Endothelial cell of umbilical vein (primary cell): ENCODE results near the gene PLEKHM2. TPM values are rescaled to one million over a fixed set of nuclear protein-coding genes. Genes with fewer than 3 reads are reported as not detected.

Experiments
- BruUV-seq: library from RNA; stranded (reverse); fragments of 400-500 nt; replicated peaks from 2 replicates; lab custom pipeline; 2021; lab: Mats Ljungman, UMichigan
- CTCF ChIA-PET: fragments of 300-600, 350-600 bp; sonication (Branson Sonifier 250); formaldehyde crosslinking; loops from one replicate; lab custom pipeline; 2021; ENCODE audit warnings: antibody characterized with exemption, inconsistent platforms; lab: Charles Lee
- POLR2A ChIA-PET: fragments of 300-600, 350-600 bp; sonication (Branson Sonifier 250); formaldehyde crosslinking; loops from one replicate; lab custom pipeline; 2021; ENCODE audit warnings: antibody characterized with exemption, inconsistent platforms; lab: Charles Lee
- DNase-seq: peaks from one replicate; pipeline ENCODE4 v3.0.0-alpha.2; 2011; ENCODE audit warnings: low read depth, low spot score
- FAIRE-seq: peaks from 2 replicates; lab custom pipeline; 2011; peaks lifted over from hg19 to GRCh38; lab: Jason Lieb, UNC
- H2AFZ ChIP-seq: 2 replicates; pipeline ENCODE4 v1.6.0; 2012; ENCODE audit warnings: low read depth, low read length, control low read depth, inconsistent platforms
- H3K27ac ChIP-seq: 2 replicates; pipeline ENCODE4 v1.5.1; 2011; ENCODE audit warnings: low read depth, mild to moderate bottlenecking, control low read depth, low read length, moderate library complexity; ENCODE audit not compliant: insufficient read depth
- H3K27me3 ChIP-seq, 2 experiments: 2 replicates each; pipeline versions ENCODE4 v1.6.0 to v1.6.1; 2011; ENCODE audit warnings: low read length in 2 of 2, mixed read lengths in 1 of 2; ENCODE audit not compliant: control insufficient read depth in 2 of 2, insufficient read depth in 2 of 2
- H3K36me3 ChIP-seq, 2 experiments: 2 replicates in 1 of 2; 3 replicates in 1 of 2; pipeline ENCODE4 v1.5.1; 2011; ENCODE audit warnings: low read length in 2 of 2, mild to moderate bottlenecking in 1 of 2, moderate library complexity in 1 of 2; ENCODE audit not compliant: control insufficient read depth in 2 of 2, insufficient read depth in 2 of 2; ENCODE audit errors: extremely low read depth in 1 of 2
- H3K4me1 ChIP-seq: 3 replicates; pipeline ENCODE4 v1.5.1; 2011; ENCODE audit warnings: mild to moderate bottlenecking, low read length; ENCODE audit not compliant: control insufficient read depth, insufficient read depth; ENCODE audit errors: extremely low read depth
- H3K4me2 ChIP-seq: 2 replicates; pipeline ENCODE4 v1.6.1; 2011; ENCODE audit warnings: low read length, control low read depth, mixed read lengths; ENCODE audit not compliant: insufficient read depth
- H3K4me3 ChIP-seq, 3 experiments: fragments of 200-600 bp in 1 of 3; sonication (generic), shearing (Covaris generic) in 1 of 3; replicated peaks in 1 of 3; 2 replicates each; pipeline ENCODE4 v1.5.1; 2011 to 2016; ENCODE audit warnings: control low read depth in 3 of 3, low read length in 3 of 3, mild to moderate bottlenecking in 2 of 3, inconsistent platforms in 1 of 3, low read depth in 1 of 3, moderate library complexity in 1 of 3; ENCODE audit not compliant: insufficient read depth in 1 of 3
- H3K79me2 ChIP-seq: 2 replicates; pipeline ENCODE4 v1.6.0; 2012; ENCODE audit warnings: low read length, inconsistent platforms; ENCODE audit not compliant: control insufficient read depth, insufficient read depth
- H3K9ac ChIP-seq: replicated peaks from 2 replicates; pipeline ENCODE3; 2011; ENCODE audit warnings: low read length, control low read depth; ENCODE audit not compliant: insufficient read depth; ENCODE audit errors: extremely low read depth
- H3K9me1 ChIP-seq: replicated peaks from 3 replicates; pipeline ENCODE4 v1.6.0; 2011; ENCODE audit warnings: mild to moderate bottlenecking, low read length; ENCODE audit not compliant: control insufficient read depth, insufficient read depth; ENCODE audit errors: extremely low read depth
- H3K9me3 ChIP-seq: replicated peaks from 2 replicates; pipeline ENCODE4 v1.5.1; 2012; ENCODE audit warnings: low read length, inconsistent platforms; ENCODE audit not compliant: control insufficient read depth, insufficient read depth
- H4K20me1 ChIP-seq: replicated peaks from 2 replicates; pipeline ENCODE3; 2011; ENCODE audit warnings: mild to moderate bottlenecking, low read length; ENCODE audit not compliant: control insufficient read depth, insufficient read depth; ENCODE audit errors: extremely low read depth
- EZH2 ChIP-seq: IDR thresholded peaks from 2 replicates; pipeline ENCODE4 v1.6.1; 2012; ENCODE audit warnings: borderline replicate concordance, low read depth, mild to moderate bottlenecking, moderate library complexity, low read length, inconsistent platforms; ENCODE audit not compliant: severe bottlenecking
- FOS ChIP-seq: IDR thresholded peaks from 2 replicates; pipeline ENCODE4 v1.6.1; 2011; ENCODE audit warnings: mild to moderate bottlenecking, low read length, moderate library complexity, borderline replicate concordance; ENCODE audit not compliant: insufficient read depth
- GATA2 ChIP-seq: IDR thresholded peaks from 2 replicates; pipeline ENCODE4 v1.7.0; 2011; ENCODE audit warnings: low read depth, mild to moderate bottlenecking, moderate library complexity, mixed read lengths, low read length; ENCODE audit not compliant: insufficient read length, insufficient read depth
- JUN ChIP-seq: IDR thresholded peaks from 2 replicates; pipeline ENCODE4 v1.6.1; 2011; ENCODE audit warnings: borderline replicate concordance, low read depth; ENCODE audit not compliant: insufficient read length, insufficient read depth
- MYC ChIP-seq: IDR thresholded peaks from one replicate; pipeline ENCODE4 v1.6.1; 2011; ENCODE audit warnings: mild to moderate bottlenecking, low read depth, low read length
- POLR2A ChIP-seq: IDR thresholded peaks from 2 replicates; pipeline ENCODE4 v1.6.1; 2012; ENCODE audit warnings: low read depth, mild to moderate bottlenecking, control low read depth, low read length
- POLR2AphosphoS5 ChIP-seq: IDR thresholded peaks from 2 replicates; pipeline ENCODE4 v1.6.1; 2012; ENCODE audit warnings: low read depth, mild to moderate bottlenecking, control low read depth, low read length, moderate library complexity; ENCODE audit not compliant: insufficient read depth
- dilution Hi-C: fragments of 300-500 bp; cut with MboI; formaldehyde crosslinking; loops from one replicate; pipeline ENCODE4 v1.15.0; 2019; ENCODE audit warnings: low sequenced_read_pairs; ENCODE audit not compliant: extremely low pct_ligation_motif_present
- intact Hi-C: fragments of 100-400 bp; cut with micrococcal nuclease; formaldehyde crosslinking; loops from one replicate; pipeline ENCODE4 v1.10.0; 2022
- polyA plus RNA-seq, 4 experiments: library from polyadenylated mRNA; depleted of rRNA in 3 of 4; stranded (reverse) in 3 of 4; unstranded in 1 of 4; fragments of >200 nt; gene quantifications; 2 replicates each; pipeline versions ENCODE4 v1.2.1 to v1.2.3, GENCODE V29; 2011 to 2012; ENCODE audit warnings: missing spikeins in 1 of 4
- total RNA-seq: library from RNA; stranded (reverse); gene quantifications from 2 replicates; pipeline ENCODE4 v1.2.3, GENCODE V29; 2021
- TF ChIP-seq, protein P1 (sequence below), 2 donors: IDR thresholded peaks; 1 replicate in 1 of 2; 2 replicates in 1 of 2; pipeline ENCODE4 v1.5.1; 2011; ENCODE audit warnings: low read length in 2 of 2, mild to moderate bottlenecking in 2 of 2, moderate library complexity in 2 of 2, control low read depth in 1 of 2, inconsistent platforms in 1 of 2, low read depth in 1 of 2; ENCODE audit not compliant: insufficient read depth in 1 of 2; ENCODE audit errors: extremely low read depth in 1 of 2
- TF ChIP-seq, protein P2 (sequence below): IDR thresholded peaks from 2 replicates; pipeline ENCODE4 v1.6.1; 2011; ENCODE audit not compliant: insufficient read depth, insufficient read length

PLEKHM2 gene
- total and polyA plus RNA-seq, 2 donors (not counting 3 experiments of a cell fraction or from before 2014, with no cell fraction given): 60.6 to 67.5 TPM

DNA sequence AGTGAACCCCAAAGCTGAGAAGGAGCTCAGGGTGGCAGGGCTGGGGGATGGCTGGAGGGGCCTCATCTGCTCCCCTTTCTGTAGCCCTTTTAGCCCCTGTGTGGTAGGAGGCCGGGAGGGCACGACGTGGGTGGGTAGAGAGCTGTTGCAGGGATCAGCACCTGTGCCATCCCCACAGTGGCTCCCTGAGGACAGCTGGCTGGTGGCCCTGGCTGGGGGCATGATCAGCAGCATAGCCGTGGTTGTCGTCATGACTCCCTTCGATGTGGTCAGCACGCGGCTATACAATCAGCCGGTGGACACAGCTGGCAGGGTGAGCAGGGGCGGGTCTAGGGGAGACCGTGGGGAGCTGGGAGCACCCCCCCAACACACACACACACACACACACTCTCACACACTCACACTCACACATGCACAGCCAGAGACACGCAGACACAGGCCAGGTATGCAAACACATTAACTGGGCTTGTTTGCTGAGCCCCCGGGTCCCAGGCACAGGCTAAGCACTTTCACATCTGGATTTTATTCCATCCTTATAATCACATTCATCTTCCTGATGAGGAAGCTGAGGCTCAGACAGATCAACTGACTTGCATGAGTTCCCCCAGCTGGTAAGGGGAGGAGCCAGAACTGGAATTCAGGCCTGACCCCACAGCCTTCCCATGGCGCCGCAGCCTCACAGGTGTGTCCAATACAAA, 54.4 kb downstream of the PLEKHM2 start:
- H3K27me3 ChIP-seq: no peaks in the 10 kb centered on the region
- ChIA-PET POLR2A (interaction anchor here (1.0 kb wide), 1 partner anchor 22 kb away, joined by 3 read pairs; no protein-coding TSS in a partner anchor), CTCF (interaction anchor here (0.9 to 4.2 kb wide), 4 partner anchors 10 to 47 kb away, joined by 3 to 31 read pairs (median 3); partner anchors contain the start of gene FBLIM1)
- H3K9me3 ChIP-seq: no peaks in the 10 kb centered on the region
- peaks cover 0 to 12% of the 10 kb centered on the region in 2 experiments for H3K36me3 ChIP-seq
- DNase-seq (no peak), FAIRE-seq (no peak)
- H3K4me1 ChIP-seq: no peaks in the 10 kb centered on the region
- H3K4me3 ChIP-seq: no peak overlapping the region
- H3K9ac ChIP-seq: no peak overlapping the region
- intact Hi-C loops: no loop called here
- TF ChIP-seq JUN: no peak
- TF ChIP-seq, protein P1, sequence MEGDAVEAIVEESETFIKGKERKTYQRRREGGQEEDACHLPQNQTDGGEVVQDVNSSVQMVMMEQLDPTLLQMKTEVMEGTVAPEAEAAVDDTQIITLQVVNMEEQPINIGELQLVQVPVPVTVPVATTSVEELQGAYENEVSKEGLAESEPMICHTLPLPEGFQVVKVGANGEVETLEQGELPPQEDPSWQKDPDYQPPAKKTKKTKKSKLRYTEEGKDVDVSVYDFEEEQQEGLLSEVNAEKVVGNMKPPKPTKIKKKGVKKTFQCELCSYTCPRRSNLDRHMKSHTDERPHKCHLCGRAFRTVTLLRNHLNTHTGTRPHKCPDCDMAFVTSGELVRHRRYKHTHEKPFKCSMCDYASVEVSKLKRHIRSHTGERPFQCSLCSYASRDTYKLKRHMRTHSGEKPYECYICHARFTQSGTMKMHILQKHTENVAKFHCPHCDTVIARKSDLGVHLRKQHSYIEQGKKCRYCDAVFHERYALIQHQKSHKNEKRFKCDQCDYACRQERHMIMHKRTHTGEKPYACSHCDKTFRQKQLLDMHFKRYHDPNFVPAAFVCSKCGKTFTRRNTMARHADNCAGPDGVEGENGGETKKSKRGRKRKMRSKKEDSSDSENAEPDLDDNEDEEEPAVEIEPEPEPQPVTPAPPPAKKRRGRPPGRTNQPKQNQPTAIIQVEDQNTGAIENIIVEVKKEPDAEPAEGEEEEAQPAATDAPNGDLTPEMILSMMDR (IDR thresholded peaks at IDR 0.05; ENCODE audit: extremely low read depth in 1 of 2, insufficient read depth in 1 of 2, low read depth in 1 of 2, low read length in 2 of 2): no peak
- TF ChIP-seq, protein P2, sequence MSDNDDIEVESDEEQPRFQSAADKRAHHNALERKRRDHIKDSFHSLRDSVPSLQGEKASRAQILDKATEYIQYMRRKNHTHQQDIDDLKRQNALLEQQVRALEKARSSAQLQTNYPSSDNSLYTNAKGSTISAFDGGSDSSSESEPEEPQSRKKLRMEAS: no peak
- TF ChIP-seq GATA2: no peak
- TF ChIP-seq MYC: no peak
- TF ChIP-seq FOS: no peak
- no peak for TF ChIP-seq POLR2A
- TF ChIP-seq EZH2: no peak
- TF ChIP-seq POLR2AphosphoS5: no peak
- no TSS peak for BruUV-seq
- dilution Hi-C loops: no loop called here
- H3K79me2 ChIP-seq: no peaks in the 10 kb centered on the region
- H3K9me1 ChIP-seq: no peaks in the 10 kb centered on the region
- no peaks in the 10 kb centered on the region for H4K20me1 ChIP-seq
- no peak overlapping the region for H2AFZ ChIP-seq
- H3K27ac ChIP-seq: no peak overlapping the region
- H3K4me2 ChIP-seq: no peak overlapping the region
